TTC549 (cell line): Measurements from ENCODE around the gene YAP1.
"Not testable (repeated sequence)": the region's sequence is repeated elsewhere in the genome, so short reads cannot be mapped to it uniquely, and the experiment has no call there.

Experiments used
- FAIRE-seq: peaks from 2 replicates; lab custom pipeline; 2012; peaks lifted over from hg19 to GRCh38; lab: Jason Lieb, UNC

YAP1 gene

DNA sequence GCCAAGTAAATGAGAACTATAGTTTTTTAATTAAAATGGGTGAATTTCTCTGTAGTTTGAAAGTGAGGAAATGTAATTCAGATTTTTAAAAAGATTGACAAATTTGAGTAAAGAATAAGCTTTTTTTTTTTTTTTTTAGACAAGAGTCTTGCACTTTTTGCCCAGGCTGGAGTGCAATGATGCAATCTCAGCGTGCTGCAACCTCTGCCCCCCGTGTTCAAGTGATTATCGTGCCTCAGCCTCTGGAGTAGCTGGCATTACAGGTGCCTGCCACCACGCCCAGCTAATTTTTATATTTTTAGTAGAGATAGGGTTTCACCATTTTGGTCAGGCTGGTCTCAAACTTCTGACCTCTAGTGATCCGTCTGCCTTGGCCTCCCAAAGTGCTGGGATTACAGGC, 90.1 kb downstream of the YAP1 start:
- not testable (repeated sequence) for FAIRE-seq

DNA sequence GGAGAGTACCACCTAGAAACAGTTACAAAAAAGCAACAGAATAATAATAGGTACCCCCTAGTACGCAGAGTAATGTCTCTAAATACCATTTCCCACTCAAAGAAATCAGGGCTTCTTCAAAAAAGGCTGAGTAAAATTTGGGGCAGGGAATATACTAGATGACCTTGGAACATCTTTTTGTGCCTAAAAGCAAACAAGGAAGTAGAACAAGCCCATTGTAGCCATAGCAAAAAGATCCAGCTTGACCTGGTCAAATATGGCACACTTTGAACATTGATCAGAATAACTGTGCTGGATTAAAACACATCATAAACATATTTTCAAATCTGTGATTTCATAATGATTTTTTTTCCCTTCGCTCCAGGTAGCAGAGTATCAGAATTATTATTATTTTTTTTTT, 91.5 kb downstream of the YAP1 start:
- FAIRE-seq, result no peak

DNA sequence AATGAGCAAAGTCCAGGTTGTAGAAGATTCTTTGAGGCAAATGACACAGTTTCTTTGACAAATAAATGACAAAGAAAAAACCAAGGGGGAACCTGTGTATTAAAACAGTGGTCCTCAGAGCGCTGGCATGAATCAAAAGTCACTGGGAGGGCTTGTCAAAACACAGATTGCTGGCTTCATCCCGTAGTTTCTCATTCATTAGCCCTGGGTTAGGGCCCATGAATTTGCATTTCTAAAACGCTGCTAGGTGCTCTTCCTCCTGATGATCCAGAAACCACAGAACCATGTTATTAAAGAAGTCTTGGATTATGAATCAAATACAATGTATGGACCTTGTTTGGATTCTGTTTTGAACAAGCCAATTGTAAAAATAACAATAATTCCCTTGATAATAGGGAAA, 92.7 kb downstream of the YAP1 start:
- no peak for FAIRE-seq

DNA sequence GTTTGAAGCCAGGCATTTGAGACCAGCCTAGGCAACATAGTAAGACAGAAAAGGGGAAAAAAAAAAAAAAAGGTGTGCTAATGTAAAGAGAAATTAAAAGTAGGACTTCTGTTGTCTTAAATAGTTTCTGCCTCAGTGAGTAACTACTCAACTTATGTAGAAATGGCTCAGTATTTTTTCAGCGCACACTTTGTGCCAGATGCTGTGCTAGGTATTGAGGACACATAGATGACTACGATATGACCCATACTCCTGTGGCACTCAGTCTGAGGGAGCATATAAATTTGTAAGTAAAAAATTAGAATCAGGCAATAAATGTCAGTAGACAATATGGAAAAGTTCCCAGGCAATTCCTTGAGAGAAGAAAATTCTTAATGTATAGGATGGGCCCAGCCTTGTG, 93.9 kb downstream of the YAP1 start:
- no peak for FAIRE-seq

DNA sequence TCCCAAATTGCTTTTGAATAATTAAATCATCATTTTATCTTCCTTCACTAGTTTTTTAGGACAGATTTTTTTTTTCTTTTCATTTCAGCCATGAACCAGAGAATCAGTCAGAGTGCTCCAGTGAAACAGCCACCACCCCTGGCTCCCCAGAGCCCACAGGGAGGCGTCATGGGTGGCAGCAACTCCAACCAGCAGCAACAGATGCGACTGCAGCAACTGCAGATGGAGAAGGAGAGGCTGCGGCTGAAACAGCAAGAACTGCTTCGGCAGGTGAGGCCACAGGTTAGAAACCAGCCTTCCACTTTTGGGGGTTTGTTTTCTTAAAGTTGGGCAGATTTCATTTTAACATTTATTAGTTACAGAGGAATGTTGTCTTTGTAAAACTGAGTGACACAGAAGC, 95.6 kb downstream of the YAP1 start:
- FAIRE-seq, result no peak

DNA sequence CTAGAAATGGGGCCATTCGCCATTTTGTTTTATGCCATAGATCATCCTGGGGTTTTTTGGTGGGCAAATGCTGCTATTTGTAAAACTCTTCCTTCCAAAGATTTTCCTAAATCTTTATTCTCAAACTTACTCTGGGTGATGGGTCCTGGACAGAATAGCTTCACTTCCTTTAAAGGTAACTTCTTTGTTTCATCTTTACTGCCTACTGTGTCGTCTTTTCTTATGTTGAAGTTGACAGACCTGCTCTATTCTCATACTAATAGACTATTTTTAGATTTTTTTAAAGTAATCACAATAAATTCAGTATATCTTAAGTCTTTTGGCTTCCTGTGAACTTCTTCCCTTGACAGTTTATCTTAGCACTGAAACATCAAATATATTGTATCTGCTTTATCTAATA, 98.6 kb downstream of the YAP1 start:
- no peak for FAIRE-seq

DNA sequence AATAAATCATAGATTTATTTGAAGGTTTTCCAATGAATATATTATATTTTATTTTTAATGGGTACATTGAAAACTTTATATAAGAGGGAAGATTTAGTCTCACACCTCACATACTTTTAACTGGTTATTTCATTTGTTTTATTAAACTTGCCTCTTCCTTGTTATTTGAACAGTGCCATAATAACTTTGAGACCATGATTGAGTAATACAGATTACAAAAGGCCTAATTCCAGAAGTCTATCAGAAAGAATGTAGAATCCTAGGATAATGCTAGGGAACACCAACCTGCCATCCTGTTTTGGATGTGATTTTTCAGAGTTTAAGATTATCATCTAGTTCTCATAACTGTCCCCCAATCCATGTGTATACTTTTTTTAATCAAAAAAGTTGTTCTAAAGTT, 104.4 kb downstream of the YAP1 start:
- no peak for FAIRE-seq

DNA sequence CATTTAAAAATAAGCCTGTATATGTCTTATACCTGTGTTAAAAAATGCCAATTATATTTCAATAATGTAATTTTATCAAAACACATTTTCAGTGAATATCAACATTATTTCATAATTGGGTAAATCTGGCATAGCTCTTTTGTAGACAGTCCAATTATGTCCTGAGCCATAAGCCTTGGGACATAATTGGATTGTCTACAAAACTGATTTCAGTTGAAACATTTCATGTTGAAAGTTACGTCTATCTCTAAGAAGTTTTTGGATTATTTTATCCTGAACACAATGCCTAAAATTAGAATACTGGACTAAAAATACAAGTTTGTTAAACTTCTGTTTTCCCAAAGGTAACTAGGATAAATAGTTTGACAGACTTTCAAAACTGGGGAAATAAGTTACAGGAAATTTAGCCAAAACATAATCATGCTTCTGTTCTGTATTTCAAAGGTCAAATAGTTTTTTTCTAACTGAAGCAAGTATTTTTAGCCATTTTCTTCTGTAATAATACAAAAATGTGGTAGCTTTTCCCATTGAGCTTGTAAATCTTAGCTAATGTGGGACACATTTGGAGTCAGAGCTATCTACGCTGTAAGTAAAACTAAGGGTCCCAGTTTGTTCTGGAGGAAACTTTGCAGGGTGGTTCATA, 106.3 kb downstream of the YAP1 start:
- no peak for FAIRE-seq

DNA sequence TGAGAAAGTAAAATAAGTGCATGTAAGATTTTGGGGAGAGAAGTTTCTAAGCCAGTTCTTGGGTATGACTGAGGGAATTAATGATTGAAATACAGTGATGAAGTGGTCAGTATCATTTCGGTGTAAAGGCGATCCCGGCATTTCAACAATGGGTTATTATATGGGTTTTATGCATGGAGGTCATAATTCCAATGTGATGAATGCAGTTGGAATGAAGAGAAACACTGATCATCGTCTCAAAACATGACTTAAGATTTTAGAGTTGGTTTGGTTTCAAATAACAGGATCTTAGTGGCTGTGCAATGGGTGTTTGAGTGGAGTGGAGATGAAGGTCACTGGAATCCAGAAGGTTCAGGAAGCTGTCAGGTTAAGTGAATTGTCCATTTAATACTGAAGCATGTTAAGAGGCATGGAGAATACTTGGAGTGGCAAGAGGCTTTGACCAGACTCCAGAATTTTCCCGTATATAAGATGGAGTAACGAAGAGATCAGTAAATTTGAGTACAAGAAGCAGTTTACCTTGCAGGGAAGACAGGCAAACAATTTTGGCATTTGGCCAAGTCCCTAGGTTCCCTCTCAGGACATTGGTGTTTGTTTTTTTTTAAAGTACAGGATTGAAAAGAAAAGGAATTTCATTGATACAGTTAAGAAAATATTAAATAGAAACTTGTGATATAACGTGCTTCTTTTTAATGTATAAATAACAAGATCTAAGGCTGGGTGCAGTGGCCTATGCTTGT, 110.7 kb downstream of the YAP1 start:
- no peak for FAIRE-seq

DNA sequence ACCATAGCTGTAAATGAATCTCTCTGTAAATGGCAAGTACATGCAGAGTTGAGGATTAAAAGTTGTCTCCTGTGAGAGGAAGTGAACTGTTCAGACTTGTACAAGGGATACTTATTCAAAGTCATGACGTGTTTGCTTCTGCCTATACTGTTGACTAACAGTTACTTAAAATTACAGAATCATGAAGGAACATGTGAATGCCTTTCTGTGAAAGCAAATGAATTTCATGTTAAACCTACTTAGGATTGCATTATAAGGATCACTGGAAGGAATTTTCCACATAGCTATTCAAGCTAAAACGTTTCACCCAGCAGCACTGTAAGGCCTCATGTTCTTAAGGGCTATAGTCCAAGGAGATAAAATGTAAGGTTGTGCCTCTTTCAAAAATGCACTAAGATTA, 113.6 kb downstream of the YAP1 start:
- FAIRE-seq, result no peak

DNA sequence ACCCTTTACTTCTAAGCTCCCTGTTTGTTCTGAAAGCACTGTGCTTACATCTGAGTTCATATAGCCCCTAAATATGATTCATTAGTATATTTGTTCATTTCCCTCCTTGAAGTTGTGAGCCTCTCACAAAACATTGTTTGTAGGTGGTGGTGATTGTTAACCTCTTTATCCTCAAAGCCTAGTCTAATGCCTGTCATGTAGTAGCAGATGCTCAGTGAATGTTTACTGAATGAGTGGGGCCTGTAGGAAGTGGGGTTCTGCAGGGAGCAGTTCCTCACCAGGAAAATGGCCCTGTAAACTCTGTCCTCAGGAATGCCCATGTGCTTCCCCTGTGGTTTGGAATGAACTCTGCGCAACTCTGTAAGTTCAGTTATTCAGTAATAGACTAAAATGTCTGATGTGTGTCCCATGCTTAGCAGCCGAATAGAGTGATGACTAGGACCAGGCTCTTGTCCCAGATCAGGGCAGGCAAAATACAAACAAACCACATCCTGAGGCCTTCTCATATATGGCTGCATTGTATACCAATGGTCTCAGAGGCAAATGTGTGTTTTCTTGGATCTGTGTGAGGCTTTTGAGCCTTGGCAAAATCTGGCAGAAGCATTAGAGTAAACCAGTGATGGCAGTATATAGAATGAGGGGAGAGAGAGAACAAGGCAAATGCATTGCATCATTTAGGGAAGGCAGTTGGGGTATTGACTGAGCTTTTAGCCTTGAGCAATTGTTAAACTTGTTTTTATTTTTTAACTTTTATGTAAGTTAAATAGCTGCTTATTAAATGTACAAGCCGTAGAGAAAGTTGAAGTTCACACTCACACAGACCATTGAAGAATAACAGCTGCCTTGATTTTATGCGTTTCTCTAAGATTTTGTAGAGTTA, 115.7 kb downstream of the YAP1 start:
- FAIRE-seq, result no peak

DNA sequence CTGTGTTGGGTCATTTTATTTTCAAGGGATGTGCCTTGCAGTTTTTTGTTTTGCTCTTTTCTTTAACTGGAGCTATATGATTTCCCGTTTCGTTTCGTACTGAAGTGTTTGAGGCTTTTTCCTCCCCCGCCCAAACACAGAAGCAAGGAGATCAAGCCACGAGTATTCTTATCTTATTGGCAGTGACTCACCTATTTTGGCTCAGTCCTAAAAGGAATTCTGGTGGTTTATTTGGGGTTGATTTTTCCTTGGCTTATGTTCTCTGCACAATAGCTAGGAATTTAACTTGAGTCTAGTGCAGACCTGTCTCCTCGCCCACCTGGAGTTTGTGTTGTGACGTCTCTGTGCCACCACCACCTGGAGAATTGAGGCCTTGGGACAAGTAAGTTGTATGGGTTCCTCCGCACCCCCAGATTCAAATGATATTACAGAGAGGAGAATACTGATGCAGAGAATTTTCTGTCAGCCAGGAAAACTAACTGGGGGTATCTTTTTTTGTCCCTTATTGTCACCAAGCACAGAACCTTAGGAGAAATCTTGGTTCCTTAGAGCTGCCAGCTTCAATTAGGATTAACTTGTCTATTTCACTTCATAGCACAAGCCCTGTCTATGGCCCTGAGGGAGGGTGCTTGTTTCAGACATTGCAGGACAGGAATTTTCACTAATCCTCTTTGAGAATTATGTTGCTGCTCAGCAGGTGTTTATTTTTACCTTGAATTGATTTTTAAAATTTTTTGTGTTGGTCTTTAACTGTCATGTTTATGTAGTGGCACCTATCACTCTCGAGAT, 116.6 kb downstream of the YAP1 start:
- FAIRE-seq, result no peak

DNA sequence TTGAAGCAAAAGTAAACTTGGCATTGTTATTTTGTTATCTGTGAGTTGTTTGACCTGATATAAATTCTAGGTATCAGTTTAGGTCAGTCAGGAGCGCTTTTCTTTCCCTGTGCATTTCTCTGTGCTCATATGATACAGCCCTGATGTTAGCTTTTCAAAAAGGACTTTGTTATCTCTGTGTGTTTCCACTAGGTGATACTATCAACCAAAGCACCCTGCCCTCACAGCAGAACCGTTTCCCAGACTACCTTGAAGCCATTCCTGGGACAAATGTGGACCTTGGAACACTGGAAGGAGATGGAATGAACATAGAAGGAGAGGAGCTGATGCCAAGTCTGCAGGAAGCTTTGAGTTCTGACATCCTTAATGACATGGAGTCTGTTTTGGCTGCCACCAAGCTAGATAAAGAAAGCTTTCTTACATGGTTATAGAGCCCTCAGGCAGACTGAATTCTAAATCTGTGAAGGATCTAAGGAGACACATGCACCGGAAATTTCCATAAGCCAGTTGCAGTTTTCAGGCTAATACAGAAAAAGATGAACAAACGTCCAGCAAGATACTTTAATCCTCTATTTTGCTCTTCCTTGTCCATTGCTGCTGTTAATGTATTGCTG, 119.4 kb downstream of the YAP1 start:
- FAIRE-seq, result no peak

DNA sequence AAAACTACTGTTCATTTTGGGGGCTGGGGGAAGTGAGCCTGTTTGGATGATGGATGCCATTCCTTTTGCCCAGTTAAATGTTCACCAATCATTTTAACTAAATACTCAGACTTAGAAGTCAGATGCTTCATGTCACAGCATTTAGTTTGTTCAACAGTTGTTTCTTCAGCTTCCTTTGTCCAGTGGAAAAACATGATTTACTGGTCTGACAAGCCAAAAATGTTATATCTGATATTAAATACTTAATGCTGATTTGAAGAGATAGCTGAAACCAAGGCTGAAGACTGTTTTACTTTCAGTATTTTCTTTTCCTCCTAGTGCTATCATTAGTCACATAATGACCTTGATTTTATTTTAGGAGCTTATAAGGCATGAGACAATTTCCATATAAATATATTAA, 119.9 kb downstream of the YAP1 start:
- no peak for FAIRE-seq

DNA sequence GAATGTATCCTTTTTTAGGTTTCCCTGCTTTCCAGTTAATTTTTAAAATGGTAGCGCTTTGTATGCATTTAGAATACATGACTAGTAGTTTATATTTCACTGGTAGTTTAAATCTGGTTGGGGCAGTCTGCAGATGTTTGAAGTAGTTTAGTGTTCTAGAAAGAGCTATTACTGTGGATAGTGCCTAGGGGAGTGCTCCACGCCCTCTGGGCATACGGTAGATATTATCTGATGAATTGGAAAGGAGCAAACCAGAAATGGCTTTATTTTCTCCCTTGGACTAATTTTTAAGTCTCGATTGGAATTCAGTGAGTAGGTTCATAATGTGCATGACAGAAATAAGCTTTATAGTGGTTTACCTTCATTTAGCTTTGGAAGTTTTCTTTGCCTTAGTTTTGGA, 120.7 kb downstream of the YAP1 start:
- no peak for FAIRE-seq

DNA sequence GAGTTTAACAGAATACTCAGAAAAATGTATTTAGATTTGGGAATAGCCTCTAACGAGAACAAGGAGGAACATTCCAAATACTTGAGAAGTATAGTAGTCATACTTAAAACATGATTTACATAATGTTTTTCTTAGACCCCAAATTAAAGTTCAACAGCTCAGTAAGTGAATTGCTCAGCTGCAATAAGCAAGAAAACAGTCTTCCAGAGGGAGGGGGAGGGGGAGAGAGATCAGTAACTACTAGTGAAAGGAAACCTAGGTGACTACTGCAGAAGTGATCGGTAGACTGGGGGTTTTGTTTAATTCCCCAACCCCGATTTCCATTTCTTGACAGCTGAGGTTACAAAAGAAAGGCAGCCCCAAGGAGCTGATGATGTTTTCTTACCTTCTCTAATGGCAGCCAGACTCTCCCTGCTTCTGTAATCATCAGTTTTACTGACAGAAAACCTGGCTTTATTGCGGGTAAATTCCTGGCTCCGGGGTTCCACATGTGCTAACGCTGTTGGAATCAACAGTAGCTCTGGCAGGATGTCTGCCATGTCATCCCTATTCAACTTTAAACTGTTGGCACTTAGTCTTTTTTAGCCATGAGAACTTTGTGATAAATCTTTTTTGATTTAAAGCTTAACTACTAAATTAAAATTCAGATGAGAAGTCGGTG, 124.7 kb downstream of the YAP1 start:
- FAIRE-seq, result no peak

DNA sequence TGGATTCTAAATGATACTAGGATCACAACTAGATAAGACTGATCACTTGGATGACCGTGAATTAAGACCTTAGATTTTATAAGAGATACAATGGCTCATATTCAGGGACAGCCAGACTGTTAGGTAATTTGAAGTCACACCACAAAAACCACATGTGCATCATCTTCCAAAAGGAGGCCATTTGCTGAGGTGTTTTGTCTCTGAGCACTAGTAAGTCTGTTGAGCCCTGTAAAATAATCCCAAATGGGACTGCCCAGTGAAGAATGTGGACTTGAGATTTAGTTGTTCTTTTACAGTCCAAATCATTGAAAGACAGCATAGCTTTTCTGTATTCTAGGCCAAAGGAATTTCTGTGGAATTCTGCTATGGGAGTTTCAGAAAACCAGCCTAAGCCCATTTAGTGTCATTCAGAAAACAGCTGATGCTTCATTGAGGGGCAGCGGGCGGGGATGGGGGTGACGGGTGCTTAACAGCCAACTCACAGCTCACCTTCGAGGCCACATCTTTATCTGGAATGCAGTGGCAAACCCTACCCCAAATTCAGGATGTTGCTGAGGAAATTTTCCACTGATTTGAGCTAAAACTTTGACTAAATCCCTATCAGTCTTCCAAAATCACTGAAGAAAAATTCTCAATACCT, 127.0 kb downstream of the YAP1 start:
- no peak for FAIRE-seq

DNA sequence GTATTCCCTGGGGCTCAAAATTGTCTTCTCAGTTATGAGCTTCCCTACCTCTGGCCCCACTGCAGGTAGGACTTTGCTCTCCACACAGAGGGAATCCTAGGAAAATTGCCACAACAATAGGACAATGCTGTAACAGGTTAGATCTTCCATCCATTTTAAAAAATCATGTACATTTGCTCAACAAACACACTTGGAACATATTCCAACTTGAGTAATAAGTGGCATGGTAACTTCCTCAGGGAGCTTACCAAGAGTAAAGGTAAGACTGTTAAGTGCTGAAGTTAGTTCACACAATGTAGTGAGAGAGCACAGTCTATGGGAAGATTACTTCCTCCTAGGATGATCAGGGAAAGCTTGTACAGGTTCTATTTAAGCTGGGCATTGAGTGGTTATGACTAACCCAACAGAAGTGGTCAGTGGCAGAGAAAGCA, 128.2 kb downstream of the YAP1 start:
- FAIRE-seq, result no peak

DNA sequence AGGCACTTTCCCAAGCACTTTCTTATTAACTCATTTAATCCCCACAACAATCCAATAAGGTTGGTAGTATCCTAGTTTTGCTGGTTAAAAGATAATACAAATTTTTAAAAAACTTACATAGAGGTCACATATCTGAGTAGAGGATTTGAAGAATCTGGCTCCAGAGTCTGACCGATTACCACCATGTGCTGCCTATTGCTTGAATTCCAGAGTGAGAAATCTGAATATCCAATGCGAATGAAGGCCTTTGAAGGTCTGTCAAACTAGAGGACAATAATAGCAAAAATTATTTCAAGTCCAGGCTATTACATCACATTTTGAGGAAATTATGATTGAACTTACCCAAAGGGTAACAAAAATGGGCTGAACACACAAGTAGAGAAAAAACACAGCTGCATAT, 129.2 kb downstream of the YAP1 start:
- FAIRE-seq, result no peak

DNA sequence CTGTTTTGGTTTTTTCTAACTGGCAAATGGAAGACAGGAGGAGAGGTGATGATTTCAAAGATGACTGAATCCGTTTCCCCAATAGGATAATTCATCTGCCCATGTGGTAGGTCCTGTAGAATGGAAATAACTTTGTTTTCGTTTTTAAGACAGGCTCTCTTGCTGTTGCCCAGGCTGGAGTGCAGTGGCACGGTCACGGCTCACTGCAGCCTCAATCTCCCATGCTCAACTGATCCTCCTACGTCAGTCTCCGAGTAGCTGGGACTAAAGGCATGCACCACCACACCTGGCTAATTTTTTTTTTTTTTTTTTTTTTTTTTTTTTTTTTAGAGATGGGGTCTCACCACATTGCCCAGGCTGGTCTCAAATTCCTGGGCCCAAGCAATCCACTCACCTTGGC, 129.7 kb downstream of the YAP1 start:
- no peak for FAIRE-seq

DNA sequence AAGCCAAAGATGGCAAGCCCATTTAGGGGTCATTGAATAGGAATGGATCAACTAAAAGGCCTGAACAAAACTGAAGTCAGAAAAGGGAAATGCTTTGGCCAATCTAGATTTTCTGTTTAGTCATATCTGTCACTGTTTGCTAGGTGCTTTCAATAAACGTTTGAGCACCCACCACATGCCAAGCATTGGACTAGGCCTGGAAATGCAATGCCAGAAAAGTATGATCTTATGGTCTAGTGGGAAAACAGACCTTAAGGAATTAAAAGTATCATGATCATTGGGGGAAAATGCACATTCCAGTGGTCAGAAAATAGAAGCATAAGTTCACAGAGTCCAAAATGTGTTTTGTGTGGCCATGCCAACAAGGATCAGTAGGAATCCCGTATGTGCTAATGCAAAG, 130.3 kb downstream of the YAP1 start:
- no peak for FAIRE-seq
